Stomach (tissue), 4 donors: ENCODE measurements around the gene ZBTB34.

Source experiments
- POLR2A ChIP-seq, 4 donors: fragments of 450-650 bp; IDR thresholded peaks; one replicate each; pipeline ENCODE4 v1.6.1; 2016; ENCODE audit warnings: antibody characterized with exemption in 4 of 4, control low read depth in 2 of 4, mild to moderate bottlenecking in 1 of 4, moderate library complexity in 1 of 4
- TF ChIP-seq, protein P1 (sequence below), 7 experiments: fragments of 450-650 bp in 4 of 7; fragments of 200-600 bp in 3 of 7; sonication (generic) in 3 of 7; IDR thresholded peaks; one replicate each; pipeline ENCODE4 v1.5.1; 2016 to 2019; ENCODE audit warnings: antibody characterized with exemption in 7 of 7, control low read depth in 2 of 7, mild to moderate bottlenecking in 1 of 7

DNA sequence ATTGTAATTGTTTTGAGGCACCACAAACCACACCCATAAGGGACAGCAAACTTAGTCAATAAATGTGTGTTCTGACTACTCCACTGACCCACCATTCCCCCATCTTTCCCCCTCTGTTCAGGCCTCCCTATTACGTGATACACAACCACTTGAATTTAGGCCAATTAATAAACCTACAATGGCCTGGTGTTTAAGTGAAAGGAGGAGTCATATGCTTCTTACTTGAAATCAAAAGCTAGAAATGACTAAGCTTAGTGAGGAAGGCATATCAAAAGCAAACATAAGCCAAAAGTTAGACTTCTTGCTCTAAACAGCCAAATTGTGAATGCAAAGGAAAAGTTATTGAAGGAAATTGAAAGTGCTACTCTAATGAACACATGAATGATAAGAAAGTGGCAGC, 41.0 kb upstream of the ZBTB34 start:
- TF ChIP-seq, protein P1, sequence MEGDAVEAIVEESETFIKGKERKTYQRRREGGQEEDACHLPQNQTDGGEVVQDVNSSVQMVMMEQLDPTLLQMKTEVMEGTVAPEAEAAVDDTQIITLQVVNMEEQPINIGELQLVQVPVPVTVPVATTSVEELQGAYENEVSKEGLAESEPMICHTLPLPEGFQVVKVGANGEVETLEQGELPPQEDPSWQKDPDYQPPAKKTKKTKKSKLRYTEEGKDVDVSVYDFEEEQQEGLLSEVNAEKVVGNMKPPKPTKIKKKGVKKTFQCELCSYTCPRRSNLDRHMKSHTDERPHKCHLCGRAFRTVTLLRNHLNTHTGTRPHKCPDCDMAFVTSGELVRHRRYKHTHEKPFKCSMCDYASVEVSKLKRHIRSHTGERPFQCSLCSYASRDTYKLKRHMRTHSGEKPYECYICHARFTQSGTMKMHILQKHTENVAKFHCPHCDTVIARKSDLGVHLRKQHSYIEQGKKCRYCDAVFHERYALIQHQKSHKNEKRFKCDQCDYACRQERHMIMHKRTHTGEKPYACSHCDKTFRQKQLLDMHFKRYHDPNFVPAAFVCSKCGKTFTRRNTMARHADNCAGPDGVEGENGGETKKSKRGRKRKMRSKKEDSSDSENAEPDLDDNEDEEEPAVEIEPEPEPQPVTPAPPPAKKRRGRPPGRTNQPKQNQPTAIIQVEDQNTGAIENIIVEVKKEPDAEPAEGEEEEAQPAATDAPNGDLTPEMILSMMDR (IDR thresholded peaks at IDR 0.05) = no peak
- no peak for TF ChIP-seq POLR2A (IDR thresholded peaks at IDR 0.05)
